HG03378 (cell line): ENCODE measurements around the gene KLHDC7B.

ENCODE experiments used
- ATAC-seq: cut with Tn5 transposase; IDR thresholded peaks from one replicate; pipeline ENCODE4 v1.9.1; 2021; ENCODE audit warnings: mild to moderate bottlenecking, moderate library complexity; ENCODE audit not compliant: unreplicated experiment

KLHDC7B gene

GRCh38 chr22:50571264-50572175, 25.8 kb downstream of the KLHDC7B start:
- ATAC-seq = no peak

GRCh38 chr22:50572965-50573364, 27.3 kb downstream of the KLHDC7B start:
- no peak for ATAC-seq

- ATAC-seq = no peak
Measured at GRCh38 chr22:50573491-50574382, 28.0 kb downstream of the KLHDC7B start.

GRCh38 chr22:50574383-50574755, 28.7 kb downstream of the KLHDC7B start:
- no peak for ATAC-seq

- no peak for ATAC-seq
Measured at GRCh38 chr22:50575426-50575941, 29.8 kb downstream of the KLHDC7B start.

GRCh38 chr22:50576070-50576469, 30.4 kb downstream of the KLHDC7B start:
- ATAC-seq = no peak

- no peak for ATAC-seq
Measured at GRCh38 chr22:50576806-50577696, 31.4 kb downstream of the KLHDC7B start.

- ATAC-seq = no peak
Measured at GRCh38 chr22:50577697-50577986, 31.9 kb downstream of the KLHDC7B start.

GRCh38 chr22:50577987-50578775, 32.5 kb downstream of the KLHDC7B start, which contains the start of gene CPT1B:
CPT1B (minus strand) TSS chr22:50578427; CDS start chr22:50577915, 512 bp downstream.
- ATAC-seq = no peak

GRCh38 chr22:50578776-50579310, 33.1 kb downstream of the KLHDC7B start:
- ATAC-seq = no peak

GRCh38 chr22:50579752-50580151, 34.1 kb downstream of the KLHDC7B start:
- ATAC-seq = no peak

- no peak for ATAC-seq
Measured at GRCh38 chr22:50581031-50581949, 35.6 kb downstream of the KLHDC7B start.

GRCh38 chr22:50581950-50582492, 36.3 kb downstream of the KLHDC7B start:
- ATAC-seq = peak; percentile 10

- ATAC-seq = peak; percentile 82
Measured at GRCh38 chr22:50582493-50583293, 37.0 kb downstream of the KLHDC7B start, which contains the start of gene CHKB. CHKB (minus strand) TSS chr22:50582849; CDS start chr22:50582781, 68 bp downstream.

GRCh38 chr22:50583294-50583861, 37.7 kb downstream of the KLHDC7B start:
- peak; percentile 22 for ATAC-seq

- no peak for ATAC-seq
Measured at GRCh38 chr22:50584106-50585096, 38.7 kb downstream of the KLHDC7B start.
